Middle frontal gyrus (tissue), 1 donor: ENCODE results near the gene GLMP.

ENCODE experiments used
- DNase-seq: peaks from one replicate; pipeline ENCODE4 v3.0.0-alpha.2; 2015; ENCODE audit warnings: low spot score; ENCODE audit errors: extremely low spot score

GLMP gene

GRCh38 chr1:156286061-156286460 is 9.4 kb downstream of the GLMP start:
- DNase-seq, result no peak

- no peak for DNase-seq
Observed at GRCh38 chr1:156285437-156285836, 10.0 kb downstream of the GLMP start.

- no peak for DNase-seq
Observed at GRCh38 chr1:156284757-156285156, 10.7 kb downstream of the GLMP start.

GRCh38 chr1:156284112-156284511 is 11.4 kb downstream of the GLMP start, which contains the start of gene TMEM79:
TMEM79 (plus strand) TSS chr1:156284325; CDS start chr1:156285227, 902 bp downstream.
- no peak for DNase-seq

- no peak for DNase-seq
Observed at GRCh38 chr1:156283521-156283920, 12.0 kb downstream of the GLMP start.

- peak; percentile 96 for DNase-seq
Observed at GRCh38 chr1:156282479-156283222, 12.8 kb downstream of the GLMP start, which contains the start of gene SMG5. SMG5 (minus strand) TSS chr1:156282825; CDS start chr1:156282680, 145 bp downstream.

- DNase-seq, result no peak
Observed at GRCh38 chr1:156281693-156282478, 13.6 kb downstream of the GLMP start.

- DNase-seq, result no peak
Observed at GRCh38 chr1:156281281-156281680, 14.2 kb downstream of the GLMP start.

GRCh38 chr1:156279837-156280236 is 15.6 kb downstream of the GLMP start:
- no peak for DNase-seq

- no peak for DNase-seq
Observed at GRCh38 chr1:156276966-156277381, 18.5 kb downstream of the GLMP start.

- DNase-seq, result no peak
Observed at GRCh38 chr1:156276532-156276931, 18.9 kb downstream of the GLMP start.

- no peak for DNase-seq
Observed at GRCh38 chr1:156270314-156270713, 25.2 kb downstream of the GLMP start.

- DNase-seq, result no peak
Observed at GRCh38 chr1:156268336-156268735, 27.1 kb downstream of the GLMP start.

- DNase-seq, result no peak
Observed at GRCh38 chr1:156266051-156266450, 29.4 kb downstream of the GLMP start.

- no peak for DNase-seq
Observed at GRCh38 chr1:156263288-156263655, 32.2 kb downstream of the GLMP start.

GRCh38 chr1:156262461-156263287 is 32.8 kb downstream of the GLMP start:
- DNase-seq, result no peak

- no peak for DNase-seq
Observed at GRCh38 chr1:156260896-156261295, 34.6 kb downstream of the GLMP start.

GRCh38 chr1:156259805-156260204 is 35.7 kb downstream of the GLMP start:
- no peak for DNase-seq

GRCh38 chr1:156258859-156259258 is 36.6 kb downstream of the GLMP start:
- DNase-seq, result no peak

- DNase-seq, result no peak
Observed at GRCh38 chr1:156257711-156258110, 37.8 kb downstream of the GLMP start.

GRCh38 chr1:156253634-156254033 is 41.8 kb downstream of the GLMP start:
- DNase-seq, result no peak

- DNase-seq, result no peak
Observed at GRCh38 chr1:156251527-156251926, 44.0 kb downstream of the GLMP start.
